ENCODE measurements around the gene DNAH6.

Gene DNAH6

DNA sequence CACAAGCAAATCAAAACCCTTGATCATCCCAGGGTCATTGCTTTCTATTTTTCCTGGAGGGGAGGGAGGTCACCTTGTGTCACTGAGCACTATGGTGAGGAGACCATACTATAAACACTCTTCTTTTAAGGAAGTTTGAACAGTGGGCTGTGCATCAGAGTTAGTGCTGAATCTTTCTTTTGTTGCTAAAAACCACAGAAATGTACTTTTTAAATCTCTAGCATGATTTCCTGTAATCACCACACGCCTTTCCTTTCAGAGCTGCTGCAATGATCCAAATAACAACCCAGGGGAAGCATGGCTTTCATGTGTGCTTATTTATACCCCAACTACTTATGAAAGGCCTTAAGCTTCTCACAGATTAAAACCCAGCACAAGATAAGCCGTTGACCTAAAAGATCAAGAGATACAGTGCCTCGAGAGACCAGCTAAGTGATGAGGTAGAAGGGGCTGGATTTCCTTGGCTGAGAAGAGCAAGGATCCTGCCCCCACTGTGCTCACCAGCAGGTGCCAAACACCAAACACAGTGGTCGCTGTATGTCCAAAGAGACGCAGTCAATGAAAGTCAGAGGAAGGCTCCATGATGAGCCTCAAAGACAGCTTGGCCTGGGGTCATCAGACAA, 329.9 kb downstream of the DNAH6 start:
- DNase-seq (ENCODE audit: extremely low read depth, low read depth) = peak; percentile 30

DNA sequence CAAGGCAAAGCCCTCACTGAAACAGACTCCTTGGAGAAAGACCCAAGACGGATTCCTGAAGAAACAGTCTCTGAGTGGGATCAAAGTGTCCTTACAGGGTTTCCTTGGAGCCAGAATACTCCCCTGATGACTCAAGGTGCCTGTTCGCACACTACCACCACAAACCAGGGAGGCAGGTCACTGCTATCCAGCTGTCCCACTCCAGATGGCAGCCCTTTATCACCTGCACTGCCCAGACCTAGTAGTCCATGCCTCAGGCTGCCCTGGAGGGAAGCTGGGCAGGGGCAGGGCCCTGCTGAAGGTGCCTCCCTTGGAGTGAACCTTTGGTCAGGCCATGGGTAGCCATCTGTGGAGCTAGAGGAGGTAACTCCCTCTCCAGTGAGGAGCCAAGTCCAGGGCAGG, 330.4 kb downstream of the DNAH6 start:
- DNase-seq (ENCODE audit: extremely low read depth, low read depth) = no peak
- TF ChIP-seq, protein P1, sequence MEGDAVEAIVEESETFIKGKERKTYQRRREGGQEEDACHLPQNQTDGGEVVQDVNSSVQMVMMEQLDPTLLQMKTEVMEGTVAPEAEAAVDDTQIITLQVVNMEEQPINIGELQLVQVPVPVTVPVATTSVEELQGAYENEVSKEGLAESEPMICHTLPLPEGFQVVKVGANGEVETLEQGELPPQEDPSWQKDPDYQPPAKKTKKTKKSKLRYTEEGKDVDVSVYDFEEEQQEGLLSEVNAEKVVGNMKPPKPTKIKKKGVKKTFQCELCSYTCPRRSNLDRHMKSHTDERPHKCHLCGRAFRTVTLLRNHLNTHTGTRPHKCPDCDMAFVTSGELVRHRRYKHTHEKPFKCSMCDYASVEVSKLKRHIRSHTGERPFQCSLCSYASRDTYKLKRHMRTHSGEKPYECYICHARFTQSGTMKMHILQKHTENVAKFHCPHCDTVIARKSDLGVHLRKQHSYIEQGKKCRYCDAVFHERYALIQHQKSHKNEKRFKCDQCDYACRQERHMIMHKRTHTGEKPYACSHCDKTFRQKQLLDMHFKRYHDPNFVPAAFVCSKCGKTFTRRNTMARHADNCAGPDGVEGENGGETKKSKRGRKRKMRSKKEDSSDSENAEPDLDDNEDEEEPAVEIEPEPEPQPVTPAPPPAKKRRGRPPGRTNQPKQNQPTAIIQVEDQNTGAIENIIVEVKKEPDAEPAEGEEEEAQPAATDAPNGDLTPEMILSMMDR (IDR thresholded peaks at IDR 0.05; ENCODE audit: low read depth, low read length) = no peak

More for the DNA sequence above, 329.9 kb downstream of the DNAH6 start:
- TF ChIP-seq, protein P1 (IDR thresholded peaks at IDR 0.05; ENCODE audit: low read depth, low read length) = no peak

DNA sequence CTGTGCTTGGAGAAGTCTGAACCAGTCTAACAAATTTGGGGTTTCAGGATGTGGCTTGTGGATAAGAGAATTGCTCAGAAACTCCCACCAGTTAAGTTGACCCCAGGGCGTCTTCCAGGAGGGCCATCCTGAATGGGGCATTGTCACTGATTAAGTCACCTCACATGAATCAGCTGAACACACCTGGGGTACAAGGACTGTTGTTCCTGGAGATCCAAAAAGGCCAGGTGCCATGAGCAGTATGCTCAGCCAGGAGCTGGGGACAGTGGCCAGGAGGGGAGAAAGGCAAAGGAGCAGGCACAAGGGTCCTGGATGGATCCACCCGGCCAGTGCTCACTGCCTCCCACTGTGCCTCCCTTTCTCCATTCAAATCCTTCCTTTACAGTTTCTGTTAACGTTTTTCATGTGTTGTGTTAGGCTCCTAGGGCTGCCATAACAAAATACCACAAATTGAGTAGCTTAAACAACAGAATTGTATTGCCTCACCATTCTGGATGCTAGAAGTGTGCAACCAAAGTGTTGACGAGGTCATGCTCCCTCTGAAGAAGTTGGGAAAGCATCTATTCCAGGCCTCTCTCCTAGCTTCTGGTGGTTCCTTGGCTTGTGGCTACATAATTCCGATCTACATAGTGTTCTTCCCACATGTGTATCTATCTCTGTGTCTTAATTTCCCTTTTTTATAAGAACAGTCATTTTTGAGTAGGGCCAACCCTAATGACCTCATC, 331.2 kb downstream of the DNAH6 start:
- TF ChIP-seq, protein P1 (IDR thresholded peaks at IDR 0.05; ENCODE audit: low read depth, low read length) = no peak
- DNase-seq (ENCODE audit: extremely low read depth, low read depth) = no peak

DNA sequence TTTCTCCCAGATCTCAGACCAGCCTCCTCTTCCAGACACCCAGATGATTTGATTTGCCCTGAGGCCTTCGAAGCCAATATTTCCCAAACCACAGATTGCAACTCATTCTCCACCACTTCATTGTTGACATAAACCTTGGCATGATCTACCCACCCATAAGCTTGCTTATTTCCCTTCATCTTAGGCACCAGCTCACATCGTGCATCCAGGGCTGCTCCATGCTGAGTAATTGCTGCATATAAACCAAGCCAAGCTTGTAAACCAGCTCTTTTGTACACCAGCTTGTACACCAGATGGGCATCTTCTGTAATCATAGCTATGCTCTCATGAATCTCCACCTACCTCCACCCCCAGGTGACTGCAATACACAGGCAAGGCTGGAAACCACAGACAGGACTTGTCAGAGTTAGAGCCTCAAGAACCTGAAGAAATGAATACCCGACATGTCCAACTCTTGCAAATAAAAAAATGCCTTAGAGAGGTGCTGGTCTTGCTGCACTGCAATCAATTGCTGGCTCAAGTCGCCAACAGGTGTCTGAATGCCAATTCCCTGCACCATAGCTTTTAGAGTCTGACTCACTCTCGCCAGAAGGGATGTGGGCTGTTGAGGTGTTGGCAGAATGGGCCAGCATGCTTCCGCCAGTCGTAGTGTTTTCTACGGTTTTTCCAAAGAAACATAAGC, 333.1 kb downstream of the DNAH6 start:
- TF ChIP-seq, protein P1 (IDR thresholded peaks at IDR 0.05; ENCODE audit: low read depth, low read length) = no peak
- DNase-seq (ENCODE audit: extremely low read depth, low read depth) = peak; percentile 29

DNA sequence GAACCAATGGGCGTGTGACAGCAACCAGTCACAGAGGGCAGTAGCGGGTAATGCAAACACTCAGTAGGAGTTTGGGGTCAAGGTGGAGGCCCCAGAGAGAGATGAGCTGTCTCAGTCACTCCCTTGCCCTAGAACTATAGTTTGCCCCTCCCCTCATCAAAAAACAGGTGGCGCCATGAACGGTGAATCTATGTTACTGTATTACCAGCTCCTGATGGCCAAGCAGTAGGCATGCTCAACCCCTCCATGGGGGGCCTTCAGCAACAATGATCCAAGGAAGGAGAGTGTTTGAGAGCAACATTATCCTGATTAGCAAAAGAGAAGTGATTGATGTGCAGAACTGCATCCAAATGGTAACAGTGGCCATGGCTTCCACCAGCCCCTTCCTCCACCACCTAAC, 334.2 kb downstream of the DNAH6 start:
- no peak for DNase-seq (ENCODE audit: extremely low read depth, low read depth)
- TF ChIP-seq, protein P1 (IDR thresholded peaks at IDR 0.05; ENCODE audit: low read depth, low read length) = no peak

DNA sequence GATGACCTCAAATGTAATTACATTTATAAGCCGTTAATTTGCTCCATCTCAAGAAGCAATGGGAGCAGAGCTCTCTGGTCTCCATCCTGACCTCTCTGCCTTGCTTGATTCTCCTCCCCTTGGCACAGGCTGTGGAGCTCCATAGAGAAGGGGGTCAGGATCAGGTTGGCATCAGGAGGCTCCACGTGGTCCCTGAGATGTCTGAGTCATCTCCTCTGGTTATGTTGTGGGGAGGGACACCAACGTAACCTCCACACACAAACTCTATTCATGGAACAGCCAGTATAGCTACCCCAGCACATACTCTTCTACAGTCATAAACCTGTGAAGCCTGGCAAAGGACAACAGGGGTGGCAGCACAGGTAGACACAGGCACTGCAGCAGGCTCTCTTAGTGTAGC, 335.6 kb downstream of the DNAH6 start:
- TF ChIP-seq, protein P1 (IDR thresholded peaks at IDR 0.05; ENCODE audit: low read depth, low read length) = no peak
- no peak for DNase-seq (ENCODE audit: extremely low read depth, low read depth)

DNA sequence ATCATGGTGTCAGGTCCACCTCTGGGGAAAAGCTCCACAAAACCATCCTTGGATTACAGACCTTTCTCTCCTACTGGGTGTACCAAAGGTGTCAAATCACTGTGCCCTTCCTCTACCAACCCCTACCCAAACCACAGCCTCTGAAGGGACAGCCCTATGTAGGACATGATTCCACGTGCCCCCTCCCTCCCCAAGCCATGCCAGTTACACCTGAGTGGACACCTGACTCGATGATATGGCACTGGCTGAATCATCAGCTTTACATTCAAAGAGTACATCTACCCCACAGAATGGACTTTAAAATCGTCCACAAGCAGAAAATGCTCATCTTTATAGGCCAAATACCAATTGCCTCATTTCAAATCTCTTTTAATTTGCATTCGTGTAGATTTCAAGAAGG, 338.6 kb downstream of the DNAH6 start:
- TF ChIP-seq, protein P1 (IDR thresholded peaks at IDR 0.05; ENCODE audit: low read depth, low read length) = no peak
- no peak for DNase-seq (ENCODE audit: extremely low read depth, low read depth)
